Heart left ventricle (tissue), 13 donors: Measurements from ENCODE around the gene CACNA2D3.

Experiments used
- POLR2A ChIP-seq, 2 donors: fragments of 450-650 bp; IDR thresholded peaks; one replicate each; pipeline ENCODE4 v1.6.1; 2017; ENCODE audit warnings: antibody characterized with exemption in 2 of 2, mild to moderate bottlenecking in 2 of 2, moderate library complexity in 2 of 2
- TF ChIP-seq, protein P1 (sequence below), 12 donors: fragments of 200-600 bp; sonication (generic) in 4 of 12; IDR thresholded peaks; one replicate each; pipeline versions ENCODE4 v1.5.0 to v1.8.0; 2018 to 2022; ENCODE audit warnings: antibody characterized with exemption in 12 of 12, mild to moderate bottlenecking in 5 of 12
- donor health status: ischemic (EF 13 %, LVEDD 7.1; RV severe dilation, severe dysfunction).
- donor health status: DM: no; HTN: yes; CAD: no.
- donor health status: DM: no; HTN: no; CAD: no.
- donor health status: ischemic (EF 25% LVEDD 6.9; RV normal size, moderate dysfunction).
- donor health status: ischemic (EF 25% LVEDD 5.7; RV mildly dilated, moderate dysfunction).
- donor health status: ischemic (EF 35%, LVEDD 5.7; RV mildly dilated, moderate dysfunction).
- donor health status: nonischemic (EF 11% LVEDD 7.7; RV severe dilation, severe dysfunction).
- donor health status: DM: yes; HTN: yes; CAD: no.
- donor health status: PGD.
- donor health status: ischemic (EF 29% LVEDD 5.4; RV normal size, mild dysfunction).
- donor health status: nonischemic (EF 23%, LVEDD 6.1; RV moderate dilation, normal function).

DNA sequence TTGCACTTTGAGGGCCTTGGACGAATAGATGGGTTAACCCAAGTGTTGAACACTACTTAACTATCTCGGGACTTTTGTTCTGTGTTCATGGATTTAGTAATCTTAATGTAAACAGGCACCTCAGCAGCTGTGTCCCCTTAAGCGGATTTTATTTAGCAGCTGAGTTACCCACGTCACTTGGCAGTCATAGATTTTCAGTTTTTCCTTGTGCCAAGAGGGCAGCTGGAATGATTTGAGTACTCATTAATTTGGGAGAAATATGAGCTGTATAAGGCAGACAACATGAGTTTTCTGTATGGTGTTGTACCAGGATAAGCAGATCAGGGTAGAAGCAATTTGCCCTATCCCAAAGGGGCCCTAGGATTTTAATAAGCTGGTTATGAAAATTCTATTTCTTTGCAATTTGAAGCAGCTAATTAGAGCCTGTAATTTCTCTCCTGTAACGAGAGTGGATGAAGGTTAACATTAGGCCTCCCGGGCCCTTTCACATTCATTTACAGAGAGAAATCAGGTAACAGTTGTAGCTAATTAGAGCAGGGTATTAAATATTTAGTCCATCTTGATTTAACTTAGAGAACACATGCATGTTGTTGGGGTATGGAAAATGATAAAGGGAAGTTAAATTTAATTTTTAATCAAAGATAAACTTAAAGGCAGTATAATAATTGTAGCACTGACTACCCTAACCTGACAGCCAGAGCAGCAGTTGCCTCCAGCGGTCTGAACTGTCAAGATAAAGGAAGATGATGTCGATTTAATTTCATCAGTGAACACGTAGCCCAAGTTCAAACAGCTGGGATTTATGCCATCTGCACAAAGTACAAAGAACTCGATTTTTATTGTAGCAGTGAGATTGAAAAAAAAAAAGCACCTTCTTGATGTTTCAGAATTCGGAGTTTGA, 611.0 kb downstream of the CACNA2D3 start:
- no peak for TF ChIP-seq POLR2A (IDR thresholded peaks at IDR 0.05)
- TF ChIP-seq, protein P1, sequence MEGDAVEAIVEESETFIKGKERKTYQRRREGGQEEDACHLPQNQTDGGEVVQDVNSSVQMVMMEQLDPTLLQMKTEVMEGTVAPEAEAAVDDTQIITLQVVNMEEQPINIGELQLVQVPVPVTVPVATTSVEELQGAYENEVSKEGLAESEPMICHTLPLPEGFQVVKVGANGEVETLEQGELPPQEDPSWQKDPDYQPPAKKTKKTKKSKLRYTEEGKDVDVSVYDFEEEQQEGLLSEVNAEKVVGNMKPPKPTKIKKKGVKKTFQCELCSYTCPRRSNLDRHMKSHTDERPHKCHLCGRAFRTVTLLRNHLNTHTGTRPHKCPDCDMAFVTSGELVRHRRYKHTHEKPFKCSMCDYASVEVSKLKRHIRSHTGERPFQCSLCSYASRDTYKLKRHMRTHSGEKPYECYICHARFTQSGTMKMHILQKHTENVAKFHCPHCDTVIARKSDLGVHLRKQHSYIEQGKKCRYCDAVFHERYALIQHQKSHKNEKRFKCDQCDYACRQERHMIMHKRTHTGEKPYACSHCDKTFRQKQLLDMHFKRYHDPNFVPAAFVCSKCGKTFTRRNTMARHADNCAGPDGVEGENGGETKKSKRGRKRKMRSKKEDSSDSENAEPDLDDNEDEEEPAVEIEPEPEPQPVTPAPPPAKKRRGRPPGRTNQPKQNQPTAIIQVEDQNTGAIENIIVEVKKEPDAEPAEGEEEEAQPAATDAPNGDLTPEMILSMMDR (IDR thresholded peaks at IDR 0.05), result no peak
